Measurements from ENCODE around the gene CDKAL1.

DNA sequence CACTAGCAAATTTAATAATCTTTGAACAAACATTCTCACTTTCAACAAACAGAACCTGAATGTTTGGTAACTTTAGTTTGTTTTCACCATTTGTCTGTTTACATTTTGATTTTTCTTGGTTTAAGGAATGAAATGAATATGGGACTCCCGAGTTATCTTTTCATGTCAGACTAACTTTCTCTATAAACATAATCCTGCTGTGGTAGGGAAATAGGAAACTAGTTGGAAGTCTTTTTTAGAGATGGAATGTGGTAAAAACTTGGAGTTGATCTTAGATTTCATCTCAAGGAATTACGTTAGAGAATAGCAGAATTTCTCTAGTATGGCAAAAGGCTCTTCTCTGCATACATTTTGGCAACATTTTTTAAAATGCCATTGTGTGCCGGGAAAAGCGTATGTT, 206.5 kb downstream of the CDKAL1 start:
- TF ChIP-seq EZH2phosphoT487 (IDR thresholded peaks at IDR 0.05; ENCODE audit: borderline replicate concordance), result no peak
- TF ChIP-seq, protein P1, sequence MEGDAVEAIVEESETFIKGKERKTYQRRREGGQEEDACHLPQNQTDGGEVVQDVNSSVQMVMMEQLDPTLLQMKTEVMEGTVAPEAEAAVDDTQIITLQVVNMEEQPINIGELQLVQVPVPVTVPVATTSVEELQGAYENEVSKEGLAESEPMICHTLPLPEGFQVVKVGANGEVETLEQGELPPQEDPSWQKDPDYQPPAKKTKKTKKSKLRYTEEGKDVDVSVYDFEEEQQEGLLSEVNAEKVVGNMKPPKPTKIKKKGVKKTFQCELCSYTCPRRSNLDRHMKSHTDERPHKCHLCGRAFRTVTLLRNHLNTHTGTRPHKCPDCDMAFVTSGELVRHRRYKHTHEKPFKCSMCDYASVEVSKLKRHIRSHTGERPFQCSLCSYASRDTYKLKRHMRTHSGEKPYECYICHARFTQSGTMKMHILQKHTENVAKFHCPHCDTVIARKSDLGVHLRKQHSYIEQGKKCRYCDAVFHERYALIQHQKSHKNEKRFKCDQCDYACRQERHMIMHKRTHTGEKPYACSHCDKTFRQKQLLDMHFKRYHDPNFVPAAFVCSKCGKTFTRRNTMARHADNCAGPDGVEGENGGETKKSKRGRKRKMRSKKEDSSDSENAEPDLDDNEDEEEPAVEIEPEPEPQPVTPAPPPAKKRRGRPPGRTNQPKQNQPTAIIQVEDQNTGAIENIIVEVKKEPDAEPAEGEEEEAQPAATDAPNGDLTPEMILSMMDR (conservative IDR thresholded peaks at IDR 0.05; ENCODE audit: low read length), result no peak
